CD14-positive monocyte (primary cell): Measurements from ENCODE around the gene RTN1. TPM values are rescaled to one million over a fixed set of nuclear protein-coding genes. Genes with fewer than 3 reads are reported as not detected.

ENCODE experiments used
- DNase-seq, 3 donors: peaks; one replicate each; pipeline ENCODE4 v3.0.0-alpha.2; 2011 to 2022
- H2AFZ ChIP-seq: 2 replicates; pipeline ENCODE4 v1.6.0; 2012; ENCODE audit warnings: mild to moderate bottlenecking, low read depth, low read length, inconsistent platforms; ENCODE audit not compliant: insufficient read depth, poor library complexity, severe bottlenecking
- H3K27ac ChIP-seq, 2 donors: 1 replicate in 1 of 2; 2 replicates in 1 of 2; pipeline ENCODE4 v1.5.1; 2012 to 2013; ENCODE audit warnings: low read length in 2 of 2, control low read depth in 1 of 2, inconsistent platforms in 1 of 2, low read depth in 1 of 2, mild to moderate bottlenecking in 1 of 2
- H3K27me3 ChIP-seq, 2 donors: one replicate each; pipeline versions ENCODE4 v1.6.0 to v1.6.1; 2011 to 2013; ENCODE audit warnings: low read length in 2 of 2; ENCODE audit not compliant: control insufficient read depth in 2 of 2, insufficient read depth in 2 of 2
- H3K36me3 ChIP-seq, 2 donors: replicated peaks in 1 of 2; 1 replicate in 1 of 2; 2 replicates in 1 of 2; pipeline versions ENCODE4 v1.5.1 to v1.6.1; 2012 to 2013; ENCODE audit warnings: low read length in 2 of 2, control low read depth in 1 of 2, inconsistent platforms in 1 of 2, mild to moderate bottlenecking in 1 of 2; ENCODE audit not compliant: insufficient read depth in 2 of 2, control insufficient read depth in 1 of 2
- H3K4me1 ChIP-seq, 2 donors: 1 replicate in 1 of 2; 2 replicates in 1 of 2; pipeline versions ENCODE4 v1.5.1 to v1.6.1; 2012 to 2013; ENCODE audit warnings: low read length in 2 of 2, control low read depth in 1 of 2, inconsistent platforms in 1 of 2, mild to moderate bottlenecking in 1 of 2, moderate library complexity in 1 of 2; ENCODE audit not compliant: insufficient read depth in 2 of 2, control insufficient read depth in 1 of 2
- H3K4me2 ChIP-seq: replicated peaks from 2 replicates; pipeline ENCODE3; 2012; ENCODE audit warnings: low read length, moderate library complexity, mild to moderate bottlenecking; ENCODE audit not compliant: poor library complexity, severe bottlenecking; ENCODE audit errors: extremely low read depth
- H3K4me3 ChIP-seq, 3 experiments: fragments of 200-600 bp in 1 of 3; sonication (generic) in 1 of 3; replicated peaks in 1 of 3; 1 replicate in 2 of 3; 2 replicates in 1 of 3; pipeline ENCODE4 v1.5.1; 2011 to 2013; ENCODE audit warnings: low read length in 3 of 3, mild to moderate bottlenecking in 3 of 3, control low read depth in 2 of 3, low read depth in 2 of 3, inconsistent platforms in 1 of 3, moderate library complexity in 1 of 3
- H3K79me2 ChIP-seq: 2 replicates; pipeline ENCODE4 v1.6.0; 2012; ENCODE audit warnings: mild to moderate bottlenecking, control low read depth, inconsistent platforms, low read length, moderate library complexity; ENCODE audit not compliant: insufficient read depth
- H3K9ac ChIP-seq: 2 replicates; pipeline ENCODE4 v1.6.0; 2017; ENCODE audit warnings: low read length, mild to moderate bottlenecking; ENCODE audit not compliant: insufficient read depth, poor library complexity, severe bottlenecking
- H3K9me3 ChIP-seq, 2 donors: replicated peaks in 1 of 2; 1 replicate in 1 of 2; 2 replicates in 1 of 2; pipeline versions ENCODE4 v1.5.1 to v1.6.1; 2012 to 2013; ENCODE audit warnings: low read length in 2 of 2, control low read depth in 1 of 2; ENCODE audit not compliant: control insufficient read depth in 1 of 2, insufficient read depth in 1 of 2
- H4K20me1 ChIP-seq: 2 replicates; pipeline ENCODE4 v1.6.0; 2012; ENCODE audit warnings: mild to moderate bottlenecking, low read length, control low read depth, moderate library complexity; ENCODE audit not compliant: insufficient read depth
- H3K27ac Mint-ChIP-seq, 7 donors: one replicate each; pipeline ENCODE4 v1.8.0; 2020; ENCODE audit warnings: mild to moderate bottlenecking in 7 of 7, mixed read lengths in 7 of 7, moderate library complexity in 6 of 7, inconsistent platforms in 2 of 7
- H3K27me3 Mint-ChIP-seq, 3 donors: one replicate each; pipeline ENCODE4 v1.8.0; 2021 to 2022; ENCODE audit warnings: low read depth in 3 of 3, mild to moderate bottlenecking in 3 of 3, mixed read lengths in 3 of 3, moderate library complexity in 3 of 3, inconsistent platforms in 1 of 3
- H3K36me3 Mint-ChIP-seq, 2 donors: one replicate each; pipeline ENCODE4 v1.8.0; 2020; ENCODE audit warnings: mixed read lengths in 2 of 2, inconsistent platforms in 1 of 2, mild to moderate bottlenecking in 1 of 2
- H3K4me1 Mint-ChIP-seq: one replicate; pipeline ENCODE4 v1.8.0; 2020; ENCODE audit warnings: mild to moderate bottlenecking, mixed read lengths
- H3K4me3 Mint-ChIP-seq, 2 donors: one replicate each; pipeline ENCODE4 v1.8.0; 2020; ENCODE audit warnings: mild to moderate bottlenecking in 2 of 2, mixed read lengths in 2 of 2, moderate library complexity in 1 of 2
- H3K9me3 Mint-ChIP-seq, 7 donors: one replicate each; pipeline ENCODE4 v1.8.0; 2020 to 2022; ENCODE audit warnings: mixed read lengths in 7 of 7, mild to moderate bottlenecking in 6 of 7, moderate library complexity in 6 of 7, inconsistent platforms in 2 of 7
- CTCF ChIP-seq: fragments of 200-600 bp; IDR thresholded peaks from one replicate; pipeline ENCODE4 v1.8.0; 2022; ENCODE audit warnings: antibody characterized with exemption, mild to moderate bottlenecking
- WGBS: methylation state at CpG from one replicate; pipeline ENCODE4 v1.1.5; 2013; ENCODE audit warnings: missing lambda C conversion rate; ENCODE audit not compliant: insufficient coverage; 5-methylcytosine and 5-hydroxymethylcytosine counted together
- intact Hi-C, 2 donors: fragments of 100-400 bp; cut with micrococcal nuclease; formaldehyde crosslinking; loops; one replicate each; pipeline versions ENCODE4 v1.15.0 to v1.15.1; 2023
- polyA plus RNA-seq, 3 donors: library from polyadenylated mRNA; depleted of rRNA in 1 of 3; unstranded in 2 of 3; stranded (reverse) in 1 of 3; fragments of 300-500 nt in 2 of 3; fragments of >200 nt in 1 of 3; fragmentation: Illumina TruSeq in 2 of 3; gene quantifications; 1 replicate in 2 of 3; 2 replicates in 1 of 3; pipeline ENCODE4 v1.2.3, GENCODE V29; 2012 to 2021

RTN1 gene
- polyA plus RNA-seq, 3 donors = 40.2 to 75.1 (median 55.0) TPM

- Histone ChIP-seq H3K79me2 (no peaks in the 10 kb centered on the region), H3K4me3 (no peak overlapping the region), H3K27me3 (no peaks in the 10 kb centered on the region), H3K36me3 (no peaks in the 10 kb centered on the region), H2AFZ (no peak overlapping the region), H3K4me1 (no peaks in the 10 kb centered on the region), H3K4me2 (no peak overlapping the region), H4K20me1 (peaks cover 37% of the 10 kb centered on the region), H3K9me3 (peaks cover 0 to 3% of the 10 kb centered on the region in 2 donors), H3K27ac (no peak overlapping the region), H3K9ac (no peak overlapping the region)
- no peak for TF ChIP-seq CTCF
- Mint-ChIP-seq H3K36me3 (no peaks in the 10 kb centered on the region), H3K27ac (no peak overlapping the region), H3K4me3 (no peak overlapping the region), H3K27me3 (peaks cover 1 to 3% (median 2%) of the 10 kb centered on the region in 3 donors), H3K9me3 (peaks cover 0 to 12% (median 7%) of the 10 kb centered on the region in 7 donors), H3K4me1 (no peaks in the 10 kb centered on the region)
- no peak for DNase-seq
- intact Hi-C loops = no loop called here
- WGBS = 38% methylated on average over 2 of the region's 2 CpGs
Measured at GRCh38 chr14:59619061-59619460, 251.5 kb downstream of the RTN1 start.

- Mint-ChIP-seq H3K27ac (no peak overlapping the region), H3K9me3 (peaks cover 0 to 3% (median 0%) of the 10 kb centered on the region in 7 donors), H3K27me3 (peaks cover 0 to under 1% (median 0%) of the 10 kb centered on the region in 3 donors), H3K4me3 (no peak overlapping the region), H3K4me1 (no peaks in the 10 kb centered on the region), H3K36me3 (peaks cover 7 to 23% of the 10 kb centered on the region in 2 donors)
- Histone ChIP-seq H3K27me3 (no peaks in the 10 kb centered on the region), H3K9ac (no peak overlapping the region), H3K4me1 (no peaks in the 10 kb centered on the region), H2AFZ (no peak overlapping the region), H3K4me3 (no peak overlapping the region), H3K79me2 (no peaks in the 10 kb centered on the region), H3K9me3 (no peaks in the 10 kb centered on the region), H3K36me3 (peaks cover 18 to 32% of the 10 kb centered on the region in 2 donors), H4K20me1 (peaks cover 13% of the 10 kb centered on the region), H3K4me2 (no peak overlapping the region), H3K27ac (no peak overlapping the region)
- WGBS = 100% methylated on average over 1 of the region's 3 CpGs
- intact Hi-C loops = no loop called here
- TF ChIP-seq CTCF = no peak
- no peak for DNase-seq
Measured at GRCh38 chr14:59601056-59601455, 269.5 kb downstream of the RTN1 start.
